Panc1 (cell line): Measurements from ENCODE around the gene SNX7. TPM values are rescaled to one million over a fixed set of nuclear protein-coding genes. Genes with fewer than 3 reads are reported as not detected.

Experiments used
- ATAC-seq: fragments of 200-7000 bp; cut with Tn5 transposase; 2 replicates; pipeline ENCODE4 v1.9.1; 2020; ENCODE audit warnings: mild to moderate bottlenecking, moderate library complexity
- BruUV-seq: library from RNA; stranded (reverse); fragments of 400-500 nt; replicated peaks from 2 replicates; lab custom pipeline; 2021; lab: Mats Ljungman, UMichigan
- CTCF ChIA-PET: fragments of 300-600 bp; sonication (Branson Sonifier 250); formaldehyde crosslinking; loops from one replicate; lab custom pipeline; 2022; ENCODE audit warnings: antibody characterized with exemption; lab: Charles Lee
- POLR2A ChIA-PET: fragments of 300-600 bp; sonication (Branson Sonifier 250); formaldehyde crosslinking; loops from one replicate; lab custom pipeline; 2022; ENCODE audit warnings: antibody characterized with exemption; lab: Charles Lee
- DNase-seq: peaks from one replicate; pipeline ENCODE4 v3.0.0-alpha.2; 2010; ENCODE audit warnings: low read depth, low spot score
- H3K27ac ChIP-seq: 2 replicates; pipeline ENCODE4 v1.5.1; 2011; ENCODE audit warnings: mild to moderate bottlenecking, low read length, inconsistent platforms
- H3K27me3 ChIP-seq: fragments of 200-500 bp; sonication (Bioruptor generic); 2 replicates; pipeline ENCODE4 v1.6.0; 2014; ENCODE audit warnings: low read length, inconsistent platforms; ENCODE audit not compliant: control insufficient read depth, insufficient read depth
- H3K36me3 ChIP-seq: fragments of 200-500 bp; sonication (Bioruptor generic); 2 replicates; pipeline ENCODE4 v1.5.1; 2014; ENCODE audit warnings: inconsistent platforms, mild to moderate bottlenecking, low read length, moderate library complexity; ENCODE audit not compliant: control insufficient read depth, insufficient read depth
- H3K4me1 ChIP-seq: 2 replicates; pipeline ENCODE4 v1.5.1; 2011; ENCODE audit warnings: inconsistent platforms, mild to moderate bottlenecking, low read length, moderate library complexity; ENCODE audit not compliant: control insufficient read depth, insufficient read depth
- H3K4me3 ChIP-seq, 2 experiments: 2 replicates each; pipeline ENCODE4 v1.5.1; 2011 to 2012; ENCODE audit warnings: low read depth in 2 of 2, low read length in 2 of 2, mild to moderate bottlenecking in 2 of 2, inconsistent platforms in 1 of 2, moderate library complexity in 1 of 2
- H3K9me3 ChIP-seq: fragments of 200-500 bp; sonication (Bioruptor generic); 2 replicates; pipeline ENCODE4 v1.5.1; 2014; ENCODE audit warnings: low read depth, mild to moderate bottlenecking, inconsistent platforms, low read length, moderate library complexity; ENCODE audit not compliant: control insufficient read depth, insufficient read depth
- CTCF ChIP-seq: fragments of 450-650 bp; IDR thresholded peaks from 2 replicates; pipeline ENCODE4 v1.5.1; 2017; ENCODE audit warnings: mild to moderate bottlenecking
- POLR2AphosphoS5 ChIP-seq: IDR thresholded peaks from 2 replicates; pipeline ENCODE4 v1.6.1; 2012; ENCODE audit warnings: mild to moderate bottlenecking, low read depth, low read length, moderate library complexity
- REST ChIP-seq, 2 experiments: IDR thresholded peaks; 2 replicates each; pipeline ENCODE4 v1.6.1; 2011 to 2012; ENCODE audit warnings: low read depth in 2 of 2, control low read depth in 1 of 2, low read length in 1 of 2, mild to moderate bottlenecking in 1 of 2, moderate library complexity in 1 of 2; ENCODE audit not compliant: insufficient read depth in 1 of 2
- SIN3A ChIP-seq: IDR thresholded peaks from 2 replicates; pipeline ENCODE4 v1.6.1; 2012; ENCODE audit warnings: low read depth, mild to moderate bottlenecking, low read length, moderate library complexity, borderline replicate concordance; ENCODE audit not compliant: insufficient read depth
- TCF7L2 ChIP-seq: IDR thresholded peaks from 2 replicates; pipeline ENCODE4 v1.6.1; 2011; ENCODE audit warnings: mild to moderate bottlenecking, low read depth, low read length, inconsistent platforms
- in situ Hi-C: cut with HindIII; loops from 2 replicates; pipeline ENCODE4 v1.10.0; 2016; ENCODE audit warnings: low sequenced_read_pairs, low pct_unique_long_range_greater_than_20kb
- intact Hi-C: fragments of 100-400 bp; cut with micrococcal nuclease; formaldehyde crosslinking; loops from one replicate; pipeline ENCODE4 v1.10.0; 2022; ENCODE audit not compliant: unreplicated experiment
- total RNA-seq: library from RNA; stranded (reverse); gene quantifications from one replicate; pipeline ENCODE4 v1.2.1, GENCODE V29; 2021; ENCODE audit not compliant: unreplicated experiment

The SNX7 gene
- total RNA-seq, 1 experiment from 2014 or later: 37.4 TPM

DNA sequence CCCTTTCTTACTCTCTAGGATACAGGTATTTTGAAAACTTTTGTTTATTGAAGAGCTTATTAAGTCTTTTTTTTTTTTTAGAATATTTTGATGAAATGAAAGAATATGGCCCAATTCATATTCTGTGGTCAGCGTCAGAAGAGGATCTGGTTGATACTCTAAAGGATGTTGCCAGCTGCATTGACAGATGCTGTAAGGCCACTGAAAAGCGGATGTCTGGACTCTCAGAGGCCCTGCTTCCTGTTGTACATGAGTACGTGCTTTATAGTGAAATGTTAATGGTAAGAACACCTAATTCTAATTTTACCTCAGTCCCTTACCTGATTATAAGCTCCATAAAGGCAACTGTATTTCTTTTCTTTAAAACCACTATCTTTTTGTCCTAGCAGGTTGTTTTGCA lies 37.1 kb downstream of the SNX7 start:
- Histone ChIP-seq H3K36me3 (no peaks in the 10 kb centered on the region; the same call in 1 of the 2 replicates), H3K4me3 (no peak overlapping the region), H3K9me3 (no peaks in the 10 kb centered on the region), H3K27me3 (no peaks in the 10 kb centered on the region), H3K27ac (no peak overlapping the region), H3K4me1 (no peaks in the 10 kb centered on the region)
- intact Hi-C loops: no loop called here
- ChIA-PET CTCF (no interaction called here), POLR2A (no interaction called here)
- no peak for DNase-seq
- TF ChIP-seq TCF7L2 (no peak), REST (IDR thresholded peaks at IDR 0.05; ENCODE audit: insufficient read depth in 1 of 2, low read depth in 2 of 2, low read length in 1 of 2) (no peak)
- in situ Hi-C loops: no loop called here
- no TSS peak for BruUV-seq
- ATAC-seq: no peak

- H3K36me3 ChIP-seq: no peaks in the 10 kb centered on the region; the same call in 1 of the 2 replicates
- POLR2A ChIA-PET: interaction anchor here (0.7 kb wide), 1 partner anchor 44 kb away, joined by 3 read pairs; no protein-coding TSS in a partner anchor
- ATAC-seq: no peak
- no peaks in the 10 kb centered on the region for H3K27me3 ChIP-seq
- TF ChIP-seq CTCF (no peak), SIN3A (no peak), TCF7L2 (no peak), REST (IDR thresholded peaks at IDR 0.05; ENCODE audit: insufficient read depth in 1 of 2, low read depth in 2 of 2, low read length in 1 of 2) (no peak), POLR2AphosphoS5 (no peak)
- H3K4me1 ChIP-seq: no peaks in the 10 kb centered on the region
- no peak overlapping the region for H3K27ac ChIP-seq
- intact Hi-C loops: no loop called here
- H3K9me3 ChIP-seq: no peaks in the 10 kb centered on the region
- no TSS peak for BruUV-seq
- no peak overlapping the region for H3K4me3 ChIP-seq
- in situ Hi-C loops: no loop called here
- DNase-seq: no peak
- CTCF ChIA-PET: no interaction called here
Measured at GRCh38 chr1:98700228-98700627, 38.7 kb downstream of the SNX7 start.
